CD1c-positive myeloid dendritic cell (primary cell): Measurements from ENCODE around the gene KCNE1.
"Not testable (repeated sequence)": the region's sequence is repeated elsewhere in the genome, so short reads cannot be mapped to it uniquely, and the experiment has no call there.

Source experiments
- DNase-seq: peaks from one replicate; pipeline ENCODE4 v3.0.0-alpha.2; 2016; ENCODE audit errors: extremely low spot score

Gene KCNE1

GRCh38 chr21:34417448-34418077 is 94.4 kb downstream of the KCNE1 start:
- not testable (repeated sequence) for DNase-seq

- DNase-seq = not testable (repeated sequence)
Measured at GRCh38 chr21:34407294-34407693, 104.7 kb downstream of the KCNE1 start.

GRCh38 chr21:34406676-34407075 is 105.3 kb downstream of the KCNE1 start:
- not testable (repeated sequence) for DNase-seq

GRCh38 chr21:34406102-34406501 is 105.9 kb downstream of the KCNE1 start:
- DNase-seq = not testable (repeated sequence)

GRCh38 chr21:34405686-34406085 is 106.3 kb downstream of the KCNE1 start:
- DNase-seq = not testable (repeated sequence)

GRCh38 chr21:34404742-34405141 is 107.3 kb downstream of the KCNE1 start:
- not testable (repeated sequence) for DNase-seq

GRCh38 chr21:34400522-34400921 is 111.5 kb downstream of the KCNE1 start:
- DNase-seq = not testable (repeated sequence)
